ENCODE measurements around the gene BHLHE40. TPM values are rescaled to one million over a fixed set of nuclear protein-coding genes. Genes with fewer than 3 reads are reported as not detected.

The BHLHE40 gene
- total and polyA plus RNA-seq, 2 donors, result 21.9 to 30.1 TPM

GRCh38 chr3:4985330-4986174, 6.3 kb downstream of the BHLHE40 start:
- Histone ChIP-seq H3K9me3 (ENCODE audit: control insufficient read depth in 2 of 2, insufficient read depth in 1 of 2, low read length in 1 of 2) (no peaks in the 10 kb centered on the region), H3K4me3 (ENCODE audit: low read length in 2 of 2) (no peak overlapping the region), H3K36me3 (ENCODE audit: control insufficient read depth in 2 of 2, insufficient read depth in 2 of 2, low read length in 1 of 2) (peaks cover 0 to 5% of the 10 kb centered on the region in 2 donors), H3K27me3 (ENCODE audit: control insufficient read depth in 2 of 2, insufficient read depth in 1 of 2, low read length in 1 of 2) (peaks cover 9 to 26% of the 10 kb centered on the region in 2 donors), H3K4me1 (ENCODE audit: control insufficient read depth in 2 of 2, insufficient read depth in 2 of 2, low read length in 2 of 2) (peaks cover 6 to 51% of the 10 kb centered on the region in 2 donors), H3K27ac (ENCODE audit: low read depth in 1 of 2, low read length in 1 of 2) (peak overlapping the region; percentile 74 to 89)
- DNase-seq (ENCODE audit: low read depth in 6 of 9, low spot score in 9 of 9), result no peak
- WGBS, result 88% methylated on average over 10 of the region's 10 CpGs

GRCh38 chr3:4986175-4986781, 7.0 kb downstream of the BHLHE40 start:
- Histone ChIP-seq H3K27ac (ENCODE audit: low read depth in 1 of 2, low read length in 1 of 2) (peak overlapping the region; percentile 74 to 89), H3K36me3 (ENCODE audit: control insufficient read depth in 2 of 2, insufficient read depth in 2 of 2, low read length in 1 of 2) (peaks cover 0 to 5% of the 10 kb centered on the region in 2 donors), H3K4me1 (ENCODE audit: control insufficient read depth in 2 of 2, insufficient read depth in 2 of 2, low read length in 2 of 2) (peaks cover 6 to 45% of the 10 kb centered on the region in 2 donors), H3K4me3 (ENCODE audit: low read length in 2 of 2) (peak overlapping the region; percentile 43 to 51), H3K27me3 (ENCODE audit: control insufficient read depth in 2 of 2, insufficient read depth in 1 of 2, low read length in 1 of 2) (peaks cover 9 to 21% of the 10 kb centered on the region in 2 donors), H3K9me3 (ENCODE audit: control insufficient read depth in 2 of 2, insufficient read depth in 1 of 2, low read length in 1 of 2) (no peaks in the 10 kb centered on the region)
- 36% methylated on average over 13 of the region's 13 CpGs for WGBS
- DNase-seq (ENCODE audit: low read depth in 6 of 9, low spot score in 9 of 9), result peak in 1 of 9 donors; percentile 44

GRCh38 chr3:4986782-4987537, 7.7 kb downstream of the BHLHE40 start:
- no peaks in the 10 kb centered on the region for H3K9me3 ChIP-seq (ENCODE audit: control insufficient read depth in 2 of 2, insufficient read depth in 1 of 2, low read length in 1 of 2)
- peak overlapping the region; percentile 74 to 89 for H3K27ac ChIP-seq (ENCODE audit: low read depth in 1 of 2, low read length in 1 of 2)
- peaks cover 9 to 20% of the 10 kb centered on the region in 2 donors for H3K27me3 ChIP-seq (ENCODE audit: control insufficient read depth in 2 of 2, insufficient read depth in 1 of 2, low read length in 1 of 2)
- WGBS, result 3% methylated on average over 44 of the region's 44 CpGs
- peaks cover 6 to 44% of the 10 kb centered on the region in 2 donors for H3K4me1 ChIP-seq (ENCODE audit: control insufficient read depth in 2 of 2, insufficient read depth in 2 of 2, low read length in 2 of 2)
- peaks cover 0 to 5% of the 10 kb centered on the region in 2 donors for H3K36me3 ChIP-seq (ENCODE audit: control insufficient read depth in 2 of 2, insufficient read depth in 2 of 2, low read length in 1 of 2)
- peak in 4 of 9 donors; percentile 32 to 71 (median 46) for DNase-seq (ENCODE audit: low read depth in 6 of 9, low spot score in 9 of 9)
- H3K4me3 ChIP-seq (ENCODE audit: low read length in 2 of 2), result peak overlapping the region; percentile 43 to 51

GRCh38 chr3:4987538-4988296, 8.5 kb downstream of the BHLHE40 start:
- Histone ChIP-seq H3K36me3 (ENCODE audit: control insufficient read depth in 2 of 2, insufficient read depth in 2 of 2, low read length in 1 of 2) (peaks cover 0 to 5% of the 10 kb centered on the region in 2 donors), H3K27me3 (ENCODE audit: control insufficient read depth in 2 of 2, insufficient read depth in 1 of 2, low read length in 1 of 2) (peaks cover 9 to 20% of the 10 kb centered on the region in 2 donors), H3K9me3 (ENCODE audit: control insufficient read depth in 2 of 2, insufficient read depth in 1 of 2, low read length in 1 of 2) (no peaks in the 10 kb centered on the region), H3K4me1 (ENCODE audit: control insufficient read depth in 2 of 2, insufficient read depth in 2 of 2, low read length in 2 of 2) (peaks cover 6 to 44% of the 10 kb centered on the region in 2 donors), H3K27ac (ENCODE audit: low read depth in 1 of 2, low read length in 1 of 2) (peak overlapping the region in 1 of 2 donors; percentile 74), H3K4me3 (ENCODE audit: low read length in 2 of 2) (no peak overlapping the region)
- WGBS, result 80% methylated on average over 6 of the region's 6 CpGs
- no peak for DNase-seq (ENCODE audit: low read depth in 6 of 9, low spot score in 9 of 9)

- Histone ChIP-seq H3K4me3 (ENCODE audit: low read length in 2 of 2) (no peak overlapping the region), H3K27ac (ENCODE audit: low read depth in 1 of 2, low read length in 1 of 2) (no peak overlapping the region), H3K36me3 (ENCODE audit: control insufficient read depth in 2 of 2, insufficient read depth in 2 of 2, low read length in 1 of 2) (no peaks in the 10 kb centered on the region), H3K4me1 (ENCODE audit: control insufficient read depth in 2 of 2, insufficient read depth in 2 of 2, low read length in 2 of 2) (peaks cover 6 to 34% of the 10 kb centered on the region in 2 donors), H3K9me3 (ENCODE audit: control insufficient read depth in 2 of 2, insufficient read depth in 1 of 2, low read length in 1 of 2) (no peaks in the 10 kb centered on the region), H3K27me3 (ENCODE audit: control insufficient read depth in 2 of 2, insufficient read depth in 1 of 2, low read length in 1 of 2) (peaks cover 9 to 18% of the 10 kb centered on the region in 2 donors)
- 79% methylated on average over 13 of the region's 13 CpGs for WGBS
- no peak for DNase-seq (ENCODE audit: low read depth in 6 of 9, low spot score in 9 of 9)
These were observed 10.0 kb downstream of the BHLHE40 start for GRCh38 chr3:4988983-4989834.

GRCh38 chr3:4990069-4990468, 10.8 kb downstream of the BHLHE40 start:
- no peak for DNase-seq (ENCODE audit: low read depth in 6 of 9, low spot score in 9 of 9)
- Histone ChIP-seq H3K4me3 (ENCODE audit: low read length in 2 of 2) (no peak overlapping the region), H3K27ac (ENCODE audit: low read depth in 1 of 2, low read length in 1 of 2) (no peak overlapping the region), H3K9me3 (ENCODE audit: control insufficient read depth in 2 of 2, insufficient read depth in 1 of 2, low read length in 1 of 2) (no peaks in the 10 kb centered on the region), H3K4me1 (ENCODE audit: control insufficient read depth in 2 of 2, insufficient read depth in 2 of 2, low read length in 2 of 2) (peaks cover 6 to 29% of the 10 kb centered on the region in 2 donors), H3K27me3 (ENCODE audit: control insufficient read depth in 2 of 2, insufficient read depth in 1 of 2, low read length in 1 of 2) (peaks cover 9 to 18% of the 10 kb centered on the region in 2 donors), H3K36me3 (ENCODE audit: control insufficient read depth in 2 of 2, insufficient read depth in 2 of 2, low read length in 1 of 2) (no peaks in the 10 kb centered on the region)
- WGBS, result 94% methylated on average over 3 of the region's 3 CpGs

GRCh38 chr3:4992118-4992517, 12.9 kb downstream of the BHLHE40 start:
- H3K27ac ChIP-seq (ENCODE audit: low read depth in 1 of 2, low read length in 1 of 2), result no peak overlapping the region
- H3K27me3 ChIP-seq (ENCODE audit: control insufficient read depth in 2 of 2, insufficient read depth in 1 of 2, low read length in 1 of 2), result peaks cover 0 to 3% of the 10 kb centered on the region in 2 donors
- DNase-seq (ENCODE audit: low read depth in 6 of 9, low spot score in 9 of 9), result no peak
- H3K4me3 ChIP-seq (ENCODE audit: low read length in 2 of 2), result no peak overlapping the region
- H3K36me3 ChIP-seq (ENCODE audit: control insufficient read depth in 2 of 2, insufficient read depth in 2 of 2, low read length in 1 of 2), result no peaks in the 10 kb centered on the region
- H3K4me1 ChIP-seq (ENCODE audit: control insufficient read depth in 2 of 2, insufficient read depth in 2 of 2, low read length in 2 of 2), result peaks cover 0 to 21% of the 10 kb centered on the region in 2 donors
- H3K9me3 ChIP-seq (ENCODE audit: control insufficient read depth in 2 of 2, insufficient read depth in 1 of 2, low read length in 1 of 2), result no peaks in the 10 kb centered on the region
- WGBS, result 98% methylated on average over 6 of the region's 6 CpGs
